Mesenchymal stem cell (in vitro differentiated cells and primary cell): ENCODE data around the gene ZNF460.
A peak's percentile ranks its signal among the peaks of the same experiment; 100 is the strongest.

ENCODE experiments used
- DNase-seq: peaks from one replicate; pipeline ENCODE4 v3.0.0-alpha.2; 2013
- H2AFZ ChIP-seq: one replicate; pipeline ENCODE4 v1.6.1; 2013; ENCODE audit warnings: low read depth, mild to moderate bottlenecking, control low read depth, inconsistent platforms, low read length, moderate library complexity
- H2AK5ac ChIP-seq: 2 replicates; pipeline ENCODE4 v1.6.1; 2013; ENCODE audit warnings: low read length, moderate library complexity, mild to moderate bottlenecking, inconsistent platforms; ENCODE audit not compliant: severe bottlenecking
- H2BK120ac ChIP-seq: one replicate; pipeline ENCODE4 v1.6.1; 2013; ENCODE audit warnings: low read depth, mild to moderate bottlenecking, inconsistent platforms, low read length, moderate library complexity
- H2BK12ac ChIP-seq, 2 experiments: one replicate each; pipeline ENCODE4 v1.6.1; 2013; ENCODE audit warnings: inconsistent platforms in 2 of 2, low read length in 2 of 2, mild to moderate bottlenecking in 2 of 2, moderate library complexity in 2 of 2, control low read depth in 1 of 2
- H2BK15ac ChIP-seq: one replicate; pipeline ENCODE4 v1.6.1; 2013; ENCODE audit warnings: mild to moderate bottlenecking, low read depth, inconsistent platforms; ENCODE audit not compliant: poor library complexity, severe bottlenecking
- H2BK5ac ChIP-seq: 2 replicates; pipeline ENCODE4 v1.6.1; 2013; ENCODE audit warnings: low read depth, mild to moderate bottlenecking, low read length, control low read depth, inconsistent platforms; ENCODE audit not compliant: poor library complexity, severe bottlenecking
- H3K14ac ChIP-seq, 2 experiments: one replicate each; pipeline ENCODE4 v1.6.1; 2013; ENCODE audit warnings: inconsistent platforms in 2 of 2, low read length in 2 of 2, control low read depth in 1 of 2, mild to moderate bottlenecking in 1 of 2, moderate library complexity in 1 of 2
- H3K18ac ChIP-seq, 2 experiments: one replicate each; pipeline ENCODE4 v1.6.1; 2013; ENCODE audit warnings: inconsistent platforms in 2 of 2, low read length in 2 of 2, control low read depth in 1 of 2, low read depth in 1 of 2, mild to moderate bottlenecking in 1 of 2
- H3K23ac ChIP-seq, 2 experiments: one replicate each; pipeline ENCODE4 v1.6.1; 2013; ENCODE audit warnings: inconsistent platforms in 2 of 2, low read length in 2 of 2, mild to moderate bottlenecking in 2 of 2, moderate library complexity in 2 of 2, control low read depth in 1 of 2
- H3K27ac ChIP-seq: 2 replicates; pipeline ENCODE4 v1.5.1; 2013; ENCODE audit warnings: mild to moderate bottlenecking, moderate library complexity, low read length, control low read depth, inconsistent platforms; ENCODE audit not compliant: poor library complexity, severe bottlenecking
- H3K27me3 ChIP-seq, 2 experiments: 2 replicates each; pipeline versions ENCODE4 v1.6.1 to v1.7.0; 2013; ENCODE audit warnings: low read length in 2 of 2, mild to moderate bottlenecking in 2 of 2, moderate library complexity in 2 of 2, control low read depth in 1 of 2, inconsistent platforms in 1 of 2; ENCODE audit not compliant: control insufficient read depth in 1 of 2, insufficient read depth in 1 of 2
- H3K36me3 ChIP-seq, 2 experiments: 2 replicates each; pipeline versions ENCODE4 v1.6.1 to v1.7.0; 2013; ENCODE audit warnings: low read length in 2 of 2, control low read depth in 1 of 2, inconsistent platforms in 1 of 2, low read depth in 1 of 2, mild to moderate bottlenecking in 1 of 2; ENCODE audit not compliant: insufficient read depth in 2 of 2, control insufficient read depth in 1 of 2
- H3K4ac ChIP-seq, 2 experiments: one replicate each; pipeline ENCODE4 v1.6.1; 2013; ENCODE audit warnings: inconsistent platforms in 2 of 2, low read length in 2 of 2, mild to moderate bottlenecking in 2 of 2, moderate library complexity in 2 of 2, control low read depth in 1 of 2, low read depth in 1 of 2
- H3K4me1 ChIP-seq: 2 replicates; pipeline ENCODE4 v1.6.1; 2013; ENCODE audit warnings: low read depth, low read length, control low read depth; ENCODE audit not compliant: control insufficient read depth, insufficient read depth
- H3K4me2 ChIP-seq: 2 replicates; pipeline ENCODE4 v1.6.1; 2013; ENCODE audit warnings: low read length, mild to moderate bottlenecking, inconsistent platforms; ENCODE audit not compliant: poor library complexity, severe bottlenecking
- H3K4me3 ChIP-seq, 2 experiments: 2 replicates each; pipeline versions ENCODE4 v1.5.1 to v1.7.0; 2013; ENCODE audit warnings: low read length in 2 of 2, mild to moderate bottlenecking in 2 of 2, control low read depth in 1 of 2, low read depth in 1 of 2; ENCODE audit not compliant: insufficient read depth in 1 of 2
- H3K79me1 ChIP-seq: replicated peaks from 2 replicates; pipeline ENCODE4 v1.6.1; 2013; ENCODE audit warnings: mild to moderate bottlenecking, control low read depth, low read length, inconsistent platforms; ENCODE audit not compliant: poor library complexity, severe bottlenecking
- H3K9ac ChIP-seq: 2 replicates; pipeline ENCODE4 v1.7.0; 2013; ENCODE audit warnings: mild to moderate bottlenecking, low read length, moderate library complexity
- H3K9me3 ChIP-seq: 2 replicates; pipeline ENCODE4 v1.7.0; 2013; ENCODE audit warnings: mild to moderate bottlenecking, low read length; ENCODE audit not compliant: control insufficient read depth
- H4K8ac ChIP-seq: one replicate; pipeline ENCODE4 v1.6.1; 2013; ENCODE audit warnings: inconsistent platforms, mild to moderate bottlenecking, low read length, moderate library complexity
- H4K91ac ChIP-seq: one replicate; pipeline ENCODE4 v1.6.1; 2013; ENCODE audit warnings: mild to moderate bottlenecking, low read length, inconsistent platforms
- WGBS: methylation state at CpG from one replicate; pipeline ENCODE4 v1.1.7; 2013; ENCODE audit warnings: mixed read lengths; 5-methylcytosine and 5-hydroxymethylcytosine counted together

Gene ZNF460

DNA sequence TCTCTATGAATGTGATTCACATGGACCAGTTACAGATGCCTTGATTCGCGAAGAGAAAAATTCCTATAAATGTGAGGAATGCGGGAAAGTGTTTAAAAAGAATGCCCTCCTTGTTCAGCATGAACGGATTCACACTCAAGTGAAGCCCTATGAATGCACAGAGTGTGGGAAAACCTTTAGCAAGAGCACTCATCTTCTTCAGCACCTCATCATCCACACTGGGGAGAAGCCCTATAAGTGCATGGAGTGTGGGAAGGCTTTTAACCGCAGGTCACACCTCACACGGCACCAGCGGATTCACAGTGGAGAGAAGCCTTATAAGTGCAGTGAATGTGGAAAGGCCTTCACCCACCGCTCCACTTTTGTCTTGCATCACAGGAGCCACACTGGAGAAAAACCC lies 47.7 kb downstream of the ZNF460 start:
- no peaks in the 10 kb centered on the region for H3K4me1 ChIP-seq
- 98% methylated on average over 8 of the region's 8 CpGs for WGBS
- no peak overlapping the region for H2BK15ac ChIP-seq
- no peak overlapping the region for H2BK12ac ChIP-seq
- no peak for DNase-seq
- H3K27ac ChIP-seq, result no peak overlapping the region
- H3K27me3 ChIP-seq, result no peaks in the 10 kb centered on the region
- no peak overlapping the region for H3K4ac ChIP-seq
- H3K18ac ChIP-seq, result no peak overlapping the region
- H2BK5ac ChIP-seq, result no peak overlapping the region
- no peak overlapping the region for H3K4me2 ChIP-seq
- no peak overlapping the region for H2BK120ac ChIP-seq
- no peak overlapping the region for H4K91ac ChIP-seq
- H3K14ac ChIP-seq, result no peak overlapping the region
- H2AFZ ChIP-seq, result no peak overlapping the region
- H2AK5ac ChIP-seq, result no peak overlapping the region
- no peak overlapping the region for H4K8ac ChIP-seq
- H3K4me3 ChIP-seq, result no peak overlapping the region
- H3K9me3 ChIP-seq, result peaks cover 18% of the 10 kb centered on the region
- H3K79me1 ChIP-seq, result peaks cover 34% of the 10 kb centered on the region
- peaks cover 52 to 76% of the 10 kb centered on the region in 2 experiments for H3K36me3 ChIP-seq
- no peak overlapping the region for H3K9ac ChIP-seq
- no peak overlapping the region for H3K23ac ChIP-seq

DNA sequence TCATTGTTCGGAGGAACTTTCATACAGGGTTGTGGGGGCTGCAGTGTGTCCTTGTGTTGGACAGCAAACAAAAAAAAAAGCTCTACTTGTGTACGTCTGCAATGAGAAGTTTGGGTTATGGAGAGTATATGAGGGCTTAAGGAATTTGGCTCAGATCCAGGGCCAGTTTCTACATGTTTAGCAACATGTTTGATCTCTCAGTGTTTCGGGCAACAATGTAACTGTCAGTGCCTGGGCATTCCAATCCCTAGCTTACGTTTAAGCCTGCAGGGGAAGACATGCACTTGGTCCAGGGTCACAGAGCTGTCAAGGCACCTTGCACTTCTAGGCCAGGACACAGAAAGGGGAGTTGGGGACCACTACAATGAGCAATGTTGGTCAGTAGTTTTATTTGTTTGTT lies 53.9 kb downstream of the ZNF460 start:
- Histone ChIP-seq H3K4ac (no peak overlapping the region), H3K79me1 (peaks cover 13% of the 10 kb centered on the region), H3K36me3 (peaks cover 7 to 17% of the 10 kb centered on the region in 2 experiments), H3K18ac (no peak overlapping the region), H3K9me3 (peaks cover 1% of the 10 kb centered on the region), H2AK5ac (no peak overlapping the region), H3K14ac (no peak overlapping the region), H3K27ac (no peak overlapping the region), H2AFZ (no peak overlapping the region), H3K27me3 (no peaks in the 10 kb centered on the region), H2BK15ac (no peak overlapping the region), H3K4me2 (no peak overlapping the region), H2BK12ac (no peak overlapping the region), H3K23ac (no peak overlapping the region), H4K91ac (no peak overlapping the region), H3K4me3 (no peak overlapping the region), H3K9ac (no peak overlapping the region), H3K4me1 (no peaks in the 10 kb centered on the region), H2BK120ac (no peak overlapping the region), H4K8ac (no peak overlapping the region), H2BK5ac (no peak overlapping the region)
- peak; percentile 25 for DNase-seq
- WGBS, result 92% methylated on average over 4 of the region's 4 CpGs

DNA sequence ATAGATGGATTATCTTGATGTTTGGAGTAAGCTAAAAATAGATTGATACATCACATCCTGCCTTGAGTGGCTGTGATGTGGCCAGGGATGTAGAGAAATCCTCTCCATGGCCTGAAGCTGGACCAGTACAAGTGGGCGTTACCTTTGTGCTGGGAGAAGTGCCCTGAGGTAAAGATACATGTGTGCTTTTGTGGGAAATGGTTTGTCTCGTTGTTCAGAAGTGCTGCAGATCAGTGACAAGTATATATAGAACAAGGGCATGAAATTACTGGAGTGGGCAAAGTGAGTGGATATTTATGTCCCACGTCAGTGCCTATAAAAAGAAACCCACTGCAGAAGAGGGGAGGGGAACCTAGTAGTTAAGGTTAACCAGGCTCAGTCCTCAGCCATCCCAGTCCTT lies 58.6 kb downstream of the ZNF460 start:
- Histone ChIP-seq H3K27ac (no peak overlapping the region), H3K4me1 (no peaks in the 10 kb centered on the region), H2BK120ac (no peak overlapping the region), H3K18ac (no peak overlapping the region), H2AK5ac (no peak overlapping the region), H3K23ac (no peak overlapping the region), H3K4ac (no peak overlapping the region), H4K91ac (no peak overlapping the region), H3K4me3 (no peak overlapping the region), H2BK15ac (no peak overlapping the region), H2AFZ (no peak overlapping the region), H3K9me3 (no peaks in the 10 kb centered on the region), H3K4me2 (no peak overlapping the region), H3K27me3 (no peaks in the 10 kb centered on the region), H3K9ac (no peak overlapping the region), H3K14ac (no peak overlapping the region), H3K79me1 (peaks cover 4% of the 10 kb centered on the region), H2BK12ac (no peak overlapping the region), H2BK5ac (no peak overlapping the region), H4K8ac (no peak overlapping the region), H3K36me3 (peaks cover 0 to 2% of the 10 kb centered on the region in 2 experiments)
- 82% methylated on average over 3 of the region's 3 CpGs for WGBS
- DNase-seq, result peak; percentile 90

DNA sequence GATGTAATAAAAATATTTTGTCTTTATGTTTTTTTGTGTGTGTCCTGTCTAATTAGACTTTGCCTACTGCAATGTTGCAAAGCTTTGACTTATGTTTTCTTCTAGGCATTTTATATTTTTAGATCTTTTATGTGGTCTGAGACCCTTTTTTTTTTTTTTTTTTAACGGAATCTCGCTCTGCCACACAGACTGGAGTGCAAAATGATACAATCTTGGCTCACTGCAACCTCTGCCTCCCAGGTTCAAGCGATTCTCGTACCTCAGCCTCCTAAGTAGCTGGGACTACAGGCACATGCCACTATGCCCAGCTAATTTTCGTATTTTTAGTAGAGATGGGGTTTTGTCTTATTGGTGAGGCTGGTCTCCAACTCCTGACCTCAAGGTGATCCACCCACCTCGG lies 62.3 kb downstream of the ZNF460 start:
- no peak overlapping the region for H4K91ac ChIP-seq
- H2BK120ac ChIP-seq, result no peak overlapping the region
- no peak overlapping the region for H2AFZ ChIP-seq
- H3K4me2 ChIP-seq, result no peak overlapping the region
- no peak overlapping the region for H3K9ac ChIP-seq
- H3K4me3 ChIP-seq, result no peak overlapping the region
- no peaks in the 10 kb centered on the region for H3K79me1 ChIP-seq
- no peak overlapping the region for H2AK5ac ChIP-seq
- no peak overlapping the region for H2BK15ac ChIP-seq
- no peak overlapping the region for H3K27ac ChIP-seq
- no peaks in the 10 kb centered on the region for H3K4me1 ChIP-seq
- H3K23ac ChIP-seq, result no peak overlapping the region
- H4K8ac ChIP-seq, result no peak overlapping the region
- DNase-seq, result no peak
- H2BK12ac ChIP-seq, result no peak overlapping the region
- no peak overlapping the region for H3K4ac ChIP-seq
- H3K18ac ChIP-seq, result no peak overlapping the region
- H3K14ac ChIP-seq, result no peak overlapping the region
- H3K9me3 ChIP-seq, result no peaks in the 10 kb centered on the region
- 82% methylated on average over 6 of the region's 6 CpGs for WGBS
- no peaks in the 10 kb centered on the region for H3K36me3 ChIP-seq
- no peaks in the 10 kb centered on the region for H3K27me3 ChIP-seq
- H2BK5ac ChIP-seq, result no peak overlapping the region
